Ectodermal cell (in vitro differentiated cells): ENCODE results near the gene PYHIN1. TPM values are rescaled to one million over a fixed set of nuclear protein-coding genes. Genes with fewer than 3 reads are reported as not detected.

Experiments
- H3K27ac ChIP-seq: 2 replicates; pipeline ENCODE4 v1.7.0; 2013; ENCODE audit warnings: mild to moderate bottlenecking, low read depth, low read length; ENCODE audit not compliant: insufficient read depth, poor library complexity, severe bottlenecking
- H3K27me3 ChIP-seq: 2 replicates; pipeline ENCODE4 v1.7.0; 2013; ENCODE audit warnings: mild to moderate bottlenecking, low read length; ENCODE audit not compliant: insufficient read depth, control insufficient read depth, poor library complexity, severe bottlenecking
- H3K36me3 ChIP-seq: one replicate; pipeline ENCODE4 v1.7.0; 2013; ENCODE audit warnings: low read length; ENCODE audit not compliant: control insufficient read depth, insufficient read depth
- H3K4me1 ChIP-seq: one replicate; pipeline ENCODE4 v1.7.0; 2013; ENCODE audit warnings: low read length; ENCODE audit not compliant: control insufficient read depth, insufficient read depth
- H3K4me3 ChIP-seq: 2 replicates; pipeline ENCODE4 v1.7.0; 2013; ENCODE audit warnings: low read depth, low read length, control low read depth; ENCODE audit not compliant: insufficient read depth
- H3K9me3 ChIP-seq: 2 replicates; pipeline ENCODE4 v1.7.0; 2013; ENCODE audit warnings: mild to moderate bottlenecking, low read length, moderate library complexity; ENCODE audit not compliant: control insufficient read depth
- WGBS, 2 experiments: methylation state at CpG; one replicate each; pipeline ENCODE4 v1.1.7; 2013; ENCODE audit warnings: missing lambda C conversion rate in 2 of 2; 5-methylcytosine and 5-hydroxymethylcytosine counted together
- polyA plus RNA-seq, 4 experiments: library from polyadenylated mRNA; stranded (reverse); fragments of 50-300 nt; gene quantifications; one replicate each; pipeline ENCODE4 v1.2.3, GENCODE V29; 2013

The PYHIN1 gene
- polyA plus RNA-seq (2013, experiment 1 of 4): not detected
- polyA plus RNA-seq (2013, experiment 2 of 4): not detected
- polyA plus RNA-seq (2013, experiment 3 of 4): not detected
- not detected for polyA plus RNA-seq (2013, experiment 4 of 4)

- Histone ChIP-seq H3K4me1 (no peaks in the 10 kb centered on the region), H3K27ac (no peak within 1 kb of the TSS), H3K27me3 (no peaks in the 10 kb centered on the region), H3K36me3 (no peaks in the 10 kb centered on the region), H3K9me3 (no peaks in the 10 kb centered on the region), H3K4me3 (no peak within 1 kb of the TSS)
- WGBS, 2 experiments: 89 to 92% methylated on average over 2 to 3 of the region's 3 CpGs
These were observed at the start of gene PYHIN1 for GRCh38 chr1:158931055-158931737. Gene PYHIN1 (plus strand): TSS chr1:158931552. CDS start chr1:158936911, 5,359 bp downstream.

- no peaks in the 10 kb centered on the region for H3K4me1 ChIP-seq
- H3K4me3 ChIP-seq: no peak overlapping the region
- H3K9me3 ChIP-seq: no peaks in the 10 kb centered on the region
- H3K27me3 ChIP-seq: no peaks in the 10 kb centered on the region
- no peak overlapping the region for H3K27ac ChIP-seq
- no peaks in the 10 kb centered on the region for H3K36me3 ChIP-seq
These were observed 37.7 kb upstream of the PYHIN1 start for GRCh38 chr1:158893654-158894053.

GRCh38 chr1:158898722-158899121, 32.6 kb upstream of the PYHIN1 start:
- Histone ChIP-seq H3K4me3 (no peak overlapping the region), H3K36me3 (no peaks in the 10 kb centered on the region), H3K27ac (no peak overlapping the region), H3K9me3 (no peaks in the 10 kb centered on the region), H3K27me3 (no peaks in the 10 kb centered on the region), H3K4me1 (no peaks in the 10 kb centered on the region)
- WGBS, 2 experiments: 80 to 100% methylated on average over 1 of the region's 2 CpGs

DNA sequence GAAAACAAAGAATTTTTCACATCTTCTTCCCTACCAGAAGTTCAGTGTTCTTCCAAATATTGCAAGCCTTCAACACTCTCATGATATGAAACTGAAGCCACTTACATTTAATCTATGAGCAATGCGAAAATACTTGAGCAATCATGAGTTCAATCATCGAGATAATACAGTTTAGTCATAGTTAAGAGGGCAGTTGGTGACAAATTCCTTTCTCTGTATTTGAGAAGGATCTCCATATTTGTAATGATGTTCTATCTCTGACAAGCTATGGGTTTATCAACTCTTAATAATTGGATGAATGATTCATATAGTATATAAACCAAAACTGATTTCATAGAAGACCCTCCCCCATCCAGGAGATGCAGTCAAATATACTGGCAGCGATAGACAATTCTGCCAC, 29.7 kb upstream of the PYHIN1 start:
- Histone ChIP-seq H3K27me3 (no peaks in the 10 kb centered on the region), H3K4me3 (no peak overlapping the region), H3K36me3 (no peaks in the 10 kb centered on the region), H3K27ac (no peak overlapping the region), H3K4me1 (no peaks in the 10 kb centered on the region), H3K9me3 (no peaks in the 10 kb centered on the region)
- WGBS, 2 experiments: 93 to 100% methylated on average over 3 of the region's 3 CpGs

GRCh38 chr1:158916085-158916484, 15.3 kb upstream of the PYHIN1 start:
- H3K4me1 ChIP-seq: no peaks in the 10 kb centered on the region
- H3K36me3 ChIP-seq: no peaks in the 10 kb centered on the region
- no peak overlapping the region for H3K27ac ChIP-seq
- H3K4me3 ChIP-seq: no peak overlapping the region
- peaks cover 3% of the 10 kb centered on the region for H3K9me3 ChIP-seq
- no peaks in the 10 kb centered on the region for H3K27me3 ChIP-seq
- 89 to 100% methylated on average over 1 of the region's 1 CpG for WGBS, 2 experiments

GRCh38 chr1:158924677-158925076, 6.7 kb upstream of the PYHIN1 start:
- WGBS, 2 experiments: 44% methylated on average over 1 of the region's 2 CpGs; no CpG with 5 or more reads in 1 of the 2 experiments
- Histone ChIP-seq H3K9me3 (peaks cover 3% of the 10 kb centered on the region), H3K4me3 (no peak overlapping the region), H3K27ac (no peak overlapping the region), H3K27me3 (no peaks in the 10 kb centered on the region), H3K36me3 (no peaks in the 10 kb centered on the region), H3K4me1 (no peaks in the 10 kb centered on the region)

GRCh38 chr1:158930504-158930903, 848 bp upstream of the PYHIN1 start:
- no peaks in the 10 kb centered on the region for H3K27me3 ChIP-seq
- H3K4me1 ChIP-seq: no peaks in the 10 kb centered on the region
- H3K36me3 ChIP-seq: no peaks in the 10 kb centered on the region
- 97% methylated on average over 5 of the region's 5 CpGs for WGBS, 2 experiments
- no peak overlapping the region for H3K4me3 ChIP-seq
- no peak overlapping the region for H3K27ac ChIP-seq
- H3K9me3 ChIP-seq: no peaks in the 10 kb centered on the region

GRCh38 chr1:158932171-158932570, 819 bp downstream of the PYHIN1 start:
- Histone ChIP-seq H3K27me3 (no peaks in the 10 kb centered on the region), H3K4me1 (no peaks in the 10 kb centered on the region), H3K4me3 (no peak overlapping the region), H3K27ac (no peak overlapping the region), H3K36me3 (no peaks in the 10 kb centered on the region), H3K9me3 (no peaks in the 10 kb centered on the region)
- WGBS, 2 experiments: 91 to 97% methylated on average over 4 to 6 of the region's 6 CpGs

DNA sequence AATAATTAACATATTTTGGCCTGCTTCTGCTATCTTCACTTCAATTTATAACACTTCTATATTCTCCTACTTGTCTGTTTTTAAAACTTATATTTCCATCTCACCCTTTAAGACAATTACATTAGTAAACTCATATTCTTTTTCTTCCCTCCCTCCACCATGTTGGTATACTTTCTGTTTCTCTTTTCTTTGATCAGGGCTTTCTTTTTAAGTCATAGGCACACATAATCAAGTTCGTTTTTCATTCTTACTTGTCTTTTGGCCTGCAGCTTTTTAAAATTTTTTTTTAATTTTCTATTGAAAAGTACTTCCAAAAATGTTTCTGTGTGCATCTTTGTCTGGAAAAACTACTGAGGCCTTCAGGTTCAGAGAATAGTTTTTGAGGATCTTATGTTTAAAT, 2.3 kb downstream of the PYHIN1 start:
- no peak overlapping the region for H3K4me3 ChIP-seq
- WGBS, 2 experiments: 80% methylated on average over 1 of the region's 1 CpG; no CpG with 5 or more reads in 1 of the 2 experiments

GRCh38 chr1:158939180-158939579, 7.8 kb downstream of the PYHIN1 start:
- H3K36me3 ChIP-seq: no peaks in the 10 kb centered on the region
- H3K27ac ChIP-seq: no peak overlapping the region
- 92 to 93% methylated on average over 2 of the region's 2 CpGs for WGBS, 2 experiments
- no peaks in the 10 kb centered on the region for H3K4me1 ChIP-seq
- no peak overlapping the region for H3K4me3 ChIP-seq
- H3K27me3 ChIP-seq: no peaks in the 10 kb centered on the region
- H3K9me3 ChIP-seq: no peaks in the 10 kb centered on the region

More for the DNA sequence above, 2.3 kb downstream of the PYHIN1 start:
- no peaks in the 10 kb centered on the region for H3K9me3 ChIP-seq
- H3K27ac ChIP-seq: no peak overlapping the region
- no peaks in the 10 kb centered on the region for H3K4me1 ChIP-seq
- H3K27me3 ChIP-seq: no peaks in the 10 kb centered on the region
- no peaks in the 10 kb centered on the region for H3K36me3 ChIP-seq
